IMR-90 (cell line): Measurements from ENCODE around the gene UBQLN1. TPM values are rescaled to one million over a fixed set of nuclear protein-coding genes. Genes with fewer than 3 reads are reported as not detected.

Source experiments
- ATAC-seq: fragments of 200-7000 bp; cut with Tn5 transposase; 2 replicates; pipeline ENCODE4 v1.9.1; 2020; ENCODE audit warnings: low read depth, mild to moderate bottlenecking, moderate library complexity
- BruUV-seq: library from RNA; stranded (reverse); fragments of 400-500 nt; replicated peaks from 2 replicates; lab custom pipeline; 2021; lab: Mats Ljungman, UMichigan
- CTCF ChIA-PET: fragments of 300-600 bp; formaldehyde crosslinking; extraction: SDS; loops from one replicate; lab custom pipeline; 2021; ENCODE audit warnings: antibody characterized with exemption; lab: Yijun Ruan, JAX
- POLR2A ChIA-PET: fragments of 300-600 bp; sonication (Branson Sonifier 250); formaldehyde crosslinking; loops from one replicate; lab custom pipeline; 2022; ENCODE audit warnings: antibody characterized with exemption; ENCODE audit not compliant: unreplicated experiment; lab: Charles Lee
- DNase-seq: peaks from one replicate; pipeline ENCODE4 v3.0.0; 2013
- H2AFZ ChIP-seq: replicated peaks from 2 replicates; pipeline ENCODE3; 2013; ENCODE audit warnings: low read length, mild to moderate bottlenecking; ENCODE audit not compliant: poor library complexity
- H2AK5ac ChIP-seq: 2 replicates; pipeline ENCODE4 v1.6.1; 2013; ENCODE audit warnings: low read depth, low read length, inconsistent platforms
- H2AK9ac ChIP-seq: replicated peaks from 2 replicates; pipeline ENCODE3; 2013; ENCODE audit warnings: mild to moderate bottlenecking, low read depth, low read length, moderate library complexity; ENCODE audit not compliant: poor library complexity
- H2BK120ac ChIP-seq: 2 replicates; pipeline ENCODE4 v1.6.1; 2013; ENCODE audit warnings: low read depth, low read length, inconsistent platforms
- H2BK15ac ChIP-seq: 3 replicates; pipeline ENCODE4 v1.6.1; 2013; ENCODE audit warnings: low read depth, low read length, inconsistent platforms
- H2BK20ac ChIP-seq: 2 replicates; pipeline ENCODE4 v1.6.1; 2013; ENCODE audit warnings: low read depth, mild to moderate bottlenecking, inconsistent platforms, low read length, moderate library complexity
- H2BK5ac ChIP-seq: 2 replicates; pipeline ENCODE4 v1.6.1; 2013; ENCODE audit warnings: mild to moderate bottlenecking, low read depth, low read length, inconsistent platforms; ENCODE audit not compliant: poor library complexity, severe bottlenecking
- H3K14ac ChIP-seq: replicated peaks from 2 replicates; pipeline ENCODE4 v1.6.1; 2013; ENCODE audit warnings: low read depth, low read length, inconsistent platforms
- H3K18ac ChIP-seq: 2 replicates; pipeline ENCODE4 v1.6.1; 2013; ENCODE audit warnings: low read depth, low read length, control low read depth
- H3K23ac ChIP-seq: 2 replicates; pipeline ENCODE4 v1.6.1; 2013; ENCODE audit warnings: low read depth, low read length, inconsistent platforms
- H3K27ac ChIP-seq: 2 replicates; pipeline ENCODE4 v1.5.1; 2013; ENCODE audit warnings: mild to moderate bottlenecking, control low read depth, low read length; ENCODE audit not compliant: insufficient read depth
- H3K27me3 ChIP-seq: 2 replicates; pipeline ENCODE4 v1.6.1; 2013; ENCODE audit warnings: low read length; ENCODE audit not compliant: control insufficient read depth, insufficient read depth
- H3K36me3 ChIP-seq: 2 replicates; pipeline ENCODE4 v1.6.1; 2013; ENCODE audit warnings: low read length, mixed read lengths; ENCODE audit not compliant: control insufficient read depth, insufficient read depth
- H3K4ac ChIP-seq: 2 replicates; pipeline ENCODE4 v1.6.1; 2013; ENCODE audit warnings: low read depth, low read length, inconsistent platforms
- H3K4me1 ChIP-seq: 2 replicates; pipeline ENCODE4 v1.6.1; 2013; ENCODE audit warnings: low read length, mixed read lengths; ENCODE audit not compliant: control insufficient read depth, insufficient read depth
- H3K4me2 ChIP-seq: 2 replicates; pipeline ENCODE4 v1.6.1; 2013; ENCODE audit warnings: low read depth, mild to moderate bottlenecking, control low read depth, low read length, moderate library complexity
- H3K4me3 ChIP-seq: 2 replicates; pipeline ENCODE4 v1.5.1; 2013; ENCODE audit warnings: low read depth, mild to moderate bottlenecking, control low read depth, low read length, moderate library complexity; ENCODE audit not compliant: insufficient read depth
- H3K56ac ChIP-seq: 2 replicates; pipeline ENCODE4 v1.6.1; 2013; ENCODE audit warnings: low read length, inconsistent platforms; ENCODE audit not compliant: insufficient read depth; ENCODE audit errors: extremely low read depth
- H3K79me1 ChIP-seq, 2 experiments: 2 replicates each; pipeline ENCODE4 v1.6.1; 2013; ENCODE audit warnings: low read length in 2 of 2, inconsistent platforms in 1 of 2, low read depth in 1 of 2
- H3K9ac ChIP-seq: 2 replicates; pipeline ENCODE4 v1.6.1; 2013; ENCODE audit warnings: low read depth, low read length, control low read depth
- H3K9me1 ChIP-seq: 2 replicates; pipeline ENCODE4 v1.6.1; 2013; ENCODE audit warnings: low read length, inconsistent platforms; ENCODE audit not compliant: insufficient read depth
- H3K9me3 ChIP-seq: 2 replicates; pipeline ENCODE4 v1.6.1; 2013; ENCODE audit warnings: low read length; ENCODE audit not compliant: control insufficient read depth, insufficient read depth
- H4K20me1 ChIP-seq: 2 replicates; pipeline ENCODE4 v1.6.1; 2013; ENCODE audit warnings: low read length, inconsistent platforms; ENCODE audit not compliant: insufficient read depth
- H4K5ac ChIP-seq: 2 replicates; pipeline ENCODE4 v1.6.1; 2013; ENCODE audit warnings: mild to moderate bottlenecking, low read depth, low read length, control low read depth
- H4K8ac ChIP-seq, 2 experiments: 2 replicates each; pipeline ENCODE4 v1.6.1; 2013; ENCODE audit warnings: low read depth in 2 of 2, low read length in 2 of 2, control low read depth in 1 of 2, inconsistent platforms in 1 of 2
- H4K91ac ChIP-seq: 2 replicates; pipeline ENCODE4 v1.6.1; 2013; ENCODE audit warnings: low read depth, low read length, inconsistent platforms; ENCODE audit not compliant: insufficient read depth
- BHLHE40 ChIP-seq: fragments of 150-350 bp; IDR thresholded peaks from 2 replicates; pipeline ENCODE4 v1.6.1; 2016; ENCODE audit warnings: mild to moderate bottlenecking, low read depth, low read length
- CEBPB ChIP-seq: IDR thresholded peaks from 2 replicates; pipeline ENCODE4 v1.6.1; 2012; ENCODE audit warnings: low read depth, low read length, improper control_type of control experiment
- CHD1 ChIP-seq: IDR thresholded peaks from 2 replicates; pipeline ENCODE4 v1.6.1; 2012; ENCODE audit warnings: low read depth, low read length, improper control_type of control experiment
- FOS ChIP-seq: fragments of 150-350 bp; IDR thresholded peaks from 2 replicates; pipeline ENCODE4 v1.6.1; 2016; ENCODE audit warnings: low read depth, low read length
- MAFK ChIP-seq: IDR thresholded peaks from 2 replicates; pipeline ENCODE4 v1.6.1; 2012; ENCODE audit warnings: low read depth, low read length, improper control_type of control experiment
- MAZ ChIP-seq: IDR thresholded peaks from 2 replicates; pipeline ENCODE4 v1.6.1; 2012; ENCODE audit warnings: low read depth, mild to moderate bottlenecking, low read length, improper control_type of control experiment, moderate library complexity, borderline replicate concordance
- MXI1 ChIP-seq: IDR thresholded peaks from 2 replicates; pipeline ENCODE4 v1.6.1; 2012; ENCODE audit warnings: low read depth, mild to moderate bottlenecking, low read length, moderate library complexity, borderline replicate concordance
- NFE2L2 ChIP-seq: fragments of 150-350 bp; IDR thresholded peaks from 2 replicates; pipeline ENCODE4 v1.6.1; 2016; ENCODE audit warnings: low read depth, mild to moderate bottlenecking, low read length
- POLR2A ChIP-seq: IDR thresholded peaks from 2 replicates; pipeline ENCODE4 v1.6.1; 2012; ENCODE audit warnings: mild to moderate bottlenecking, low read depth, low read length
- RAD21 ChIP-seq: IDR thresholded peaks from 2 replicates; pipeline ENCODE4 v1.6.1; 2012; ENCODE audit warnings: low read length, improper control_type of control experiment
- RCOR1 ChIP-seq: IDR thresholded peaks from 2 replicates; pipeline ENCODE4 v1.6.1; 2012; ENCODE audit warnings: mild to moderate bottlenecking, low read length, improper control_type of control experiment; ENCODE audit not compliant: insufficient replicate concordance
- RFX5 ChIP-seq: IDR thresholded peaks from 2 replicates; pipeline ENCODE4 v1.8.0; 2012; ENCODE audit warnings: low read depth, mild to moderate bottlenecking, low read length, moderate library complexity
- SMC3 ChIP-seq: fragments of 150-350 bp; IDR thresholded peaks from 2 replicates; pipeline ENCODE4 v1.6.1; 2016; ENCODE audit warnings: low read depth, mild to moderate bottlenecking, antibody characterized with exemption, low read length, moderate library complexity
- WGBS, 2 experiments: methylation state at CpG; one replicate each; pipeline versions ENCODE4 v1.1.5 to v1.1.7; 2013; ENCODE audit warnings: missing lambda C conversion rate in 2 of 2; ENCODE audit not compliant: insufficient read length in 1 of 2; ENCODE audit errors: extremely low coverage in 2 of 2; 5-methylcytosine and 5-hydroxymethylcytosine counted together
- dilution Hi-C: fragments of 300-500 bp; cut with HindIII; formaldehyde crosslinking; loops from one replicate; pipeline ENCODE4 v1.14.3; 2018; ENCODE audit warnings: low sequenced_read_pairs; ENCODE audit not compliant: unreplicated experiment
- in situ Hi-C: fragments of 300-500 bp; cut with MboI; formaldehyde crosslinking; loops from 3 replicates; pipeline ENCODE4 v1.14.3; 2019; ENCODE audit warnings: low sequenced_read_pairs, inconsistent platforms, mixed read lengths
- intact Hi-C: fragments of 100-400 bp; cut with micrococcal nuclease; formaldehyde crosslinking; loops from 2 replicates; pipeline ENCODE4 v1.10.0; 2022
- polyA plus RNA-seq, 3 experiments: library from polyadenylated mRNA; depleted of rRNA; stranded (reverse); fragments of >200 nt; gene quantifications; 2 replicates each; pipeline ENCODE4 v1.2.3, GENCODE V29; 2012; ENCODE audit warnings: low replicate concordance in 1 of 3
- total RNA-seq: library from RNA; depleted of rRNA; stranded (reverse); fragments of >200 nt; gene quantifications from 2 replicates; pipeline ENCODE4 v1.2.3, GENCODE V29; 2012
- TF ChIP-seq, protein P1 (sequence below): fragments of 150-350 bp; IDR thresholded peaks from 2 replicates; pipeline ENCODE4 v1.6.1; 2016; ENCODE audit warnings: low read depth, mild to moderate bottlenecking, low read length, moderate library complexity, borderline replicate concordance
- TF ChIP-seq, protein P2 (sequence below): conservative IDR thresholded peaks from 2 replicates; pipeline ENCODE4 v1.5.1; 2012; ENCODE audit warnings: mild to moderate bottlenecking, low read depth, low read length, improper control_type of control experiment
- TF ChIP-seq, protein P3 (sequence below): fragments of 150-350 bp; IDR thresholded peaks from 2 replicates; pipeline ENCODE4 v1.6.1; 2017; ENCODE audit warnings: mild to moderate bottlenecking, antibody characterized with exemption, low read length, low read depth

UBQLN1 gene
- total and polyA plus RNA-seq, 2 of the 4 experiments (the other 2 are of a cell fraction): 74.3 to 164 TPM

DNA sequence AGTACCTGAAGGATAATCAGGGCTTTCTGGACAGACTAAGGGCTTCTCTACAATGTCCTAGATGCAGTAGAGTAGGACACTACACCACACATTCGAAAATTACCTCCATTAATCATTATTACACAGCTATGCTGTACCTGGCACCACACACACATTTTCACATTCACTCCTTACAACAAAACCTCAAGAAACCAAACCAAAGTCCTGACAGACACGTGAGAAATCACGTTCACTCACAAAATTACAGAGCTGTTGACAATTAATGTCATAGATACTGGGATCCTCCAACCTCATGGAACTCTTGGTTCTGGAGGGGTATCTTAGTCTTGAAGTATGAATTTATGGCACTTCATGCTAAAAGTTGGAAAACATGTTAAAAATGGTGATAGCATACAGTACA lies 16.3 kb downstream of the UBQLN1 start:
- dilution Hi-C loops: no loop called here
- POLR2A ChIA-PET: no interaction called here
- no TSS peak for BruUV-seq

More for the DNA sequence above, 16.3 kb downstream of the UBQLN1 start:
- H3K9me1 ChIP-seq: no peaks in the 10 kb centered on the region; the same call in 1 of the 2 replicates
- no peak overlapping the region for H2BK5ac ChIP-seq
- no peak overlapping the region for H2BK15ac ChIP-seq
- H3K18ac ChIP-seq: no peak overlapping the region
- DNase-seq (no peak), ATAC-seq (no peak)
- no peak overlapping the region for H2AFZ ChIP-seq
- CTCF ChIA-PET: no interaction called here
- no peaks in the 10 kb centered on the region for H3K9me3 ChIP-seq
- H3K23ac ChIP-seq: no peak overlapping the region
- no peak overlapping the region for H4K8ac ChIP-seq
- intact Hi-C loops: no loop called here
- in situ Hi-C loops: no loop called here
- no peak overlapping the region for H3K4me3 ChIP-seq
- H4K91ac ChIP-seq: no peak overlapping the region
- no peak for TF ChIP-seq CHD1
- TF ChIP-seq, protein P1, sequence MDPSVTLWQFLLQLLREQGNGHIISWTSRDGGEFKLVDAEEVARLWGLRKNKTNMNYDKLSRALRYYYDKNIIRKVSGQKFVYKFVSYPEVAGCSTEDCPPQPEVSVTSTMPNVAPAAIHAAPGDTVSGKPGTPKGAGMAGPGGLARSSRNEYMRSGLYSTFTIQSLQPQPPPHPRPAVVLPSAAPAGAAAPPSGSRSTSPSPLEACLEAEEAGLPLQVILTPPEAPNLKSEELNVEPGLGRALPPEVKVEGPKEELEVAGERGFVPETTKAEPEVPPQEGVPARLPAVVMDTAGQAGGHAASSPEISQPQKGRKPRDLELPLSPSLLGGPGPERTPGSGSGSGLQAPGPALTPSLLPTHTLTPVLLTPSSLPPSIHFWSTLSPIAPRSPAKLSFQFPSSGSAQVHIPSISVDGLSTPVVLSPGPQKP: no peak
- no peak for TF ChIP-seq RAD21
- no peak for TF ChIP-seq BHLHE40
- no peak for TF ChIP-seq CEBPB
- no peak for TF ChIP-seq RCOR1
- TF ChIP-seq MAZ: no peak
- TF ChIP-seq, protein P2, sequence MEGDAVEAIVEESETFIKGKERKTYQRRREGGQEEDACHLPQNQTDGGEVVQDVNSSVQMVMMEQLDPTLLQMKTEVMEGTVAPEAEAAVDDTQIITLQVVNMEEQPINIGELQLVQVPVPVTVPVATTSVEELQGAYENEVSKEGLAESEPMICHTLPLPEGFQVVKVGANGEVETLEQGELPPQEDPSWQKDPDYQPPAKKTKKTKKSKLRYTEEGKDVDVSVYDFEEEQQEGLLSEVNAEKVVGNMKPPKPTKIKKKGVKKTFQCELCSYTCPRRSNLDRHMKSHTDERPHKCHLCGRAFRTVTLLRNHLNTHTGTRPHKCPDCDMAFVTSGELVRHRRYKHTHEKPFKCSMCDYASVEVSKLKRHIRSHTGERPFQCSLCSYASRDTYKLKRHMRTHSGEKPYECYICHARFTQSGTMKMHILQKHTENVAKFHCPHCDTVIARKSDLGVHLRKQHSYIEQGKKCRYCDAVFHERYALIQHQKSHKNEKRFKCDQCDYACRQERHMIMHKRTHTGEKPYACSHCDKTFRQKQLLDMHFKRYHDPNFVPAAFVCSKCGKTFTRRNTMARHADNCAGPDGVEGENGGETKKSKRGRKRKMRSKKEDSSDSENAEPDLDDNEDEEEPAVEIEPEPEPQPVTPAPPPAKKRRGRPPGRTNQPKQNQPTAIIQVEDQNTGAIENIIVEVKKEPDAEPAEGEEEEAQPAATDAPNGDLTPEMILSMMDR: no peak
- TF ChIP-seq, protein P3, sequence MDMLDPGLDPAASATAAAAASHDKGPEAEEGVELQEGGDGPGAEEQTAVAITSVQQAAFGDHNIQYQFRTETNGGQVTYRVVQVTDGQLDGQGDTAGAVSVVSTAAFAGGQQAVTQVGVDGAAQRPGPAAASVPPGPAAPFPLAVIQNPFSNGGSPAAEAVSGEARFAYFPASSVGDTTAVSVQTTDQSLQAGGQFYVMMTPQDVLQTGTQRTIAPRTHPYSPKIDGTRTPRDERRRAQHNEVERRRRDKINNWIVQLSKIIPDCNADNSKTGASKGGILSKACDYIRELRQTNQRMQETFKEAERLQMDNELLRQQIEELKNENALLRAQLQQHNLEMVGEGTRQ: no peak
- TF ChIP-seq POLR2A: no peak
- no peak for TF ChIP-seq FOS
- no peak for TF ChIP-seq RFX5
- TF ChIP-seq SMC3: no peak
- TF ChIP-seq NFE2L2: no peak
- no peak for TF ChIP-seq MAFK
- no peak for TF ChIP-seq MXI1
- no peak overlapping the region for H2AK5ac ChIP-seq
- no peak overlapping the region for H3K9ac ChIP-seq
- no peak overlapping the region for H3K4ac ChIP-seq
- H3K14ac ChIP-seq: no peak overlapping the region
- no peak overlapping the region for H4K5ac ChIP-seq
- H3K27me3 ChIP-seq: no peaks in the 10 kb centered on the region
- no peak overlapping the region for H3K4me2 ChIP-seq
- no CpG with 5 or more reads among the region's 3 CpGs for WGBS, 2 experiments
- no peak overlapping the region for H3K56ac ChIP-seq
- no peak overlapping the region for H2BK20ac ChIP-seq
- no peak overlapping the region for H3K27ac ChIP-seq
- no peak overlapping the region for H2BK120ac ChIP-seq
- peaks cover 0 to 35% of the 10 kb centered on the region in 2 experiments; a peak in 3 of 4 replicates for H3K79me1 ChIP-seq
- H4K20me1 ChIP-seq: peaks cover 91% of the 10 kb centered on the region
- H2AK9ac ChIP-seq: no peak overlapping the region
- H3K36me3 ChIP-seq: no peaks in the 10 kb centered on the region
- no peaks in the 10 kb centered on the region for H3K4me1 ChIP-seq
